RWPE1 (cell line): Measurements from ENCODE around the gene MDGA2.
"Not testable (repeated sequence)": the region's sequence is repeated elsewhere in the genome, so short reads cannot be mapped to it uniquely, and the experiment has no call there.

Experiments used
- CTCF ChIA-PET: fragments of 350-600 bp; sonication (Branson Sonifier 250); formaldehyde crosslinking; extraction: SDS; loops from one replicate; lab custom pipeline; 2021; lab: Yijun Ruan, JAX
- POLR2A ChIA-PET: fragments of 400-600 bp; formaldehyde crosslinking; extraction: SDS; loops from one replicate; lab custom pipeline; 2020; ENCODE audit warnings: antibody characterized with exemption; ENCODE audit not compliant: low non-redundant PET; lab: Yijun Ruan, JAX
- DNase-seq: peaks from one replicate; pipeline ENCODE4 v3.0.0; 2012; ENCODE audit warnings: low spot score
- H3K27ac ChIP-seq: fragments of 450-650 bp; 2 replicates; pipeline ENCODE4 v1.5.1; 2017
- CTCF ChIP-seq: fragments of 450-650 bp; conservative IDR thresholded peaks from 2 replicates; pipeline ENCODE4 v1.5.1; 2017; ENCODE audit warnings: low read depth, mild to moderate bottlenecking

The MDGA2 gene

GRCh38 chr14:47284283-47284682 is 391.1 kb downstream of the MDGA2 start:
- no peak overlapping the region for H3K27ac ChIP-seq
- ChIA-PET CTCF (no interaction called here), POLR2A (no interaction called here)
- no peak for TF ChIP-seq CTCF
- DNase-seq: no peak

GRCh38 chr14:47281761-47282160 is 393.6 kb downstream of the MDGA2 start:
- CTCF ChIA-PET, DNase-seq, H3K27ac ChIP-seq, POLR2A ChIA-PET: not testable (repeated sequence)

DNA sequence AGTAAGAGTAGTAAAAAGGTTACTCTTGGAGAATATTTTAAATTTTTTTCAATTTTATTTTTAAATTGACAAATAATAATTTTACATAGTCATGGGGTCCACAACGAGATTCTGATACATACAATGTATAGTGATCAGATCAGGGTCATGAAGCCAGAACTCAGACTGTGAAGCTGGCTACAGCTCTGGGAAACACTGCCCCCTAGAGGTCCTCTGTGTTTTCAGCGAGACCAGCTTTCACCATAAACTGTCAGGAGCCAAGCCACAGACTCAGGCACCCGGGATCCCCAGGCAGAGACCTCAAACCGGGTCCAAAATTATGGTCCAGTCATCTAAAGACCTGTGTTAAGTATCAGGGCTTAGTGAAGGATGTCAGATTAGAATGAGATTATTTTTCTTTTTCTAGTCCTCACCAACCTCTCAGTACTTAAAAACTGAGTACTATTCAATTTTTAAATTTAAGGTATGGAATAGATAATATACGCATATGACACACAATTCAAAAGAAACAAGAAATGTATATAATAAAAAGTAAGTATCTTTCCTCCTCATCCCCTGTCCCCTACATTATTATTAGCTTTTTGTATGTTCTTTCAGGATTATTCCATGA is 397.1 kb downstream of the MDGA2 start:
- ChIA-PET POLR2A (no interaction called here), CTCF (interaction anchor here (0.5 to 1.4 kb wide), 5 partner anchors 14 to 1718 kb away, joined by 3 to 6 read pairs (median 3); no protein-coding TSS in a partner anchor)
- DNase-seq: peak; percentile 12
- H3K27ac ChIP-seq: no peak overlapping the region
- peak; percentile 30 for TF ChIP-seq CTCF

DNA sequence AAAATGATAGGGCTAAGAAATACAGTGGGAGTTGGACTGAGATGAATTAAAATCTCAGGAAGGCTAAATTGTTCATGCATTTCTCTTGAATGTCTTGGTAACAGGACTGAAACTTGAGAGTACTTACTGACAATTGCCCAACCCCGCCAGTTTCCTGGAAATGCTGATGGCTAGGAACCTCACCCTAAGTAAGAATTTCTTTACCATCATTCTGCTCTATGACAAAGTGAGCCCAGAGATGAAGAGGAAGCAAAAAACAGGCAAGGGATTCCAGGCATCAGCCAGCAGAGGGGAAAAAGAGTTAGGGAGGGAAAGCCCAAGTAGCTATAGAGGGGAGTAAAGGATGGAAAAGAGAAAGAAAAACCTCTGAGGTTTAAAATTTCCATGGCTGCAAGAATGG is 397.7 kb downstream of the MDGA2 start:
- no peak for TF ChIP-seq CTCF
- no peak for DNase-seq
- H3K27ac ChIP-seq: no peak overlapping the region
- POLR2A ChIA-PET: no interaction called here
- CTCF ChIA-PET: interaction anchor here (0.5 to 1.4 kb wide), 3 partner anchors 15 to 359 kb away, joined by 3 to 6 read pairs (median 3); no protein-coding TSS in a partner anchor

DNA sequence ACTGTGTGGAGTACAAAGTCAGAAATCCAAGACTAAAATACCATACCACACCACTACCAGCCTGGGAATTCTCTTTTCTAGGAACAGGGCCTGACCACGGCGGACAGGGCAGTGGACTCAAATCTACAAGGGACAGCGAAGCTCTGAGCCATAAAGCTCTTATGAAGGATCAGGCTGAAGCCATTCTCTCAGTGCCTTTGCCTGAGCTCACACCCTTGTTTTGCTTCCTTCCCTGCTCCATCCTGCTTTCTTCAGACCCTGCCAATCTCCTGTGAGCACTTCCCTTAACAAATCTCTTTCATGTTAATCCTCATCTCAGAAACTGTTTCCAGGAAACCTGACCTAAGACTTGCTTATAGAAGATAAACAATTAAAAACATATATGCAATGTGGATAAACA is 398.5 kb downstream of the MDGA2 start:
- CTCF ChIA-PET: interaction anchor here (0.6 kb wide), 1 partner anchor 1896 kb away, joined by 5 read pairs; no protein-coding TSS in a partner anchor
- POLR2A ChIA-PET: no interaction called here
- no peak overlapping the region for H3K27ac ChIP-seq
- TF ChIP-seq CTCF: no peak
- DNase-seq: no peak

- CTCF ChIA-PET: interaction anchor here (0.7 kb wide), 1 partner anchor 258 kb away, joined by 4 read pairs; no protein-coding TSS in a partner anchor
- POLR2A ChIA-PET: no interaction called here
Observed at GRCh38 chr14:47273939-47274338, 401.5 kb downstream of the MDGA2 start.

More at GRCh38 chr14:47273939-47274338, 401.5 kb downstream of the MDGA2 start:
- no peak for TF ChIP-seq CTCF
- DNase-seq: no peak
- H3K27ac ChIP-seq: no peak overlapping the region
